H9 (cell line): Measurements from ENCODE around the gene INMT. TPM values are rescaled to one million over a fixed set of nuclear protein-coding genes. Genes with fewer than 3 reads are reported as not detected.

Experiments used
- DNase-seq: peaks from one replicate; pipeline ENCODE4 v3.0.0-alpha.2; 2017
- H2AFZ ChIP-seq: one replicate; pipeline ENCODE4 v1.6.1; 2013; ENCODE audit warnings: mild to moderate bottlenecking, low read length, control low read depth, moderate library complexity
- H2AK5ac ChIP-seq: 2 replicates; pipeline ENCODE4 v1.6.1; 2013; ENCODE audit warnings: low read length, control low read depth, mixed read lengths; ENCODE audit not compliant: insufficient read length
- H2BK120ac ChIP-seq: one replicate; pipeline ENCODE4 v1.6.1; 2013; ENCODE audit warnings: low read depth, mild to moderate bottlenecking, low read length, control low read depth, inconsistent platforms; ENCODE audit not compliant: poor library complexity, severe bottlenecking
- H2BK12ac ChIP-seq: 2 replicates; pipeline ENCODE4 v1.6.1; 2013; ENCODE audit warnings: low read length, control low read depth, mixed read lengths, low read depth; ENCODE audit not compliant: insufficient read length
- H2BK15ac ChIP-seq: 2 replicates; pipeline ENCODE4 v1.6.1; 2013; ENCODE audit warnings: low read depth, low read length, control low read depth
- H2BK20ac ChIP-seq: one replicate; pipeline ENCODE4 v1.6.1; 2013; ENCODE audit warnings: low read depth, mild to moderate bottlenecking, low read length, control low read depth, inconsistent platforms; ENCODE audit not compliant: poor library complexity, severe bottlenecking
- H2BK5ac ChIP-seq: 2 replicates; pipeline ENCODE4 v1.6.1; 2013; ENCODE audit warnings: low read length, control low read depth, mixed read lengths; ENCODE audit not compliant: insufficient read length
- H3K14ac ChIP-seq: 2 replicates; pipeline ENCODE4 v1.6.1; 2013; ENCODE audit warnings: low read length, control low read depth; ENCODE audit not compliant: insufficient read depth
- H3K18ac ChIP-seq: 2 replicates; pipeline ENCODE4 v1.6.1; 2013; ENCODE audit warnings: low read depth, mild to moderate bottlenecking, mixed read lengths, low read length, control low read depth; ENCODE audit not compliant: insufficient read length
- H3K23ac ChIP-seq: 2 replicates; pipeline ENCODE4 v1.6.1; 2013; ENCODE audit warnings: low read length, control low read depth, mixed read lengths, low read depth; ENCODE audit not compliant: insufficient read length
- H3K23me2 ChIP-seq: 2 replicates; pipeline ENCODE4 v1.6.1; 2013; ENCODE audit warnings: low read depth, mild to moderate bottlenecking, mixed read lengths, low read length, control low read depth; ENCODE audit not compliant: insufficient read length, poor library complexity, severe bottlenecking
- H3K27ac ChIP-seq: 2 replicates; pipeline ENCODE4 v1.5.1; 2013; ENCODE audit warnings: low read length, control low read depth, mixed read lengths, low read depth; ENCODE audit not compliant: insufficient read length
- H3K27me3 ChIP-seq: 2 replicates; pipeline ENCODE4 v1.6.1; 2013; ENCODE audit warnings: low read length, control low read depth, inconsistent platforms; ENCODE audit not compliant: insufficient read depth
- H3K4ac ChIP-seq: 2 replicates; pipeline ENCODE4 v1.6.1; 2013; ENCODE audit warnings: low read depth, mild to moderate bottlenecking, control low read depth, inconsistent platforms, low read length, moderate library complexity
- H3K4me1 ChIP-seq: 2 replicates; pipeline ENCODE4 v1.6.1; 2013; ENCODE audit warnings: low read length, control low read depth, inconsistent platforms; ENCODE audit not compliant: insufficient read depth
- H3K4me2 ChIP-seq: 2 replicates; pipeline ENCODE4 v1.6.1; 2013; ENCODE audit warnings: low read length, control low read depth, mixed read lengths; ENCODE audit not compliant: insufficient read length, insufficient read depth
- H3K56ac ChIP-seq: 2 replicates; pipeline ENCODE4 v1.6.1; 2013; ENCODE audit warnings: low read depth, mild to moderate bottlenecking, mixed read lengths, low read length, control low read depth; ENCODE audit not compliant: insufficient read length
- H3K79me1 ChIP-seq: 2 replicates; pipeline ENCODE4 v1.6.1; 2013; ENCODE audit warnings: low read depth, mild to moderate bottlenecking, moderate library complexity, low read length, control low read depth, inconsistent platforms; ENCODE audit not compliant: insufficient read depth, poor library complexity, severe bottlenecking
- H3K79me2 ChIP-seq: 2 replicates; pipeline ENCODE4 v1.6.1; 2013; ENCODE audit warnings: low read length, control low read depth, inconsistent platforms; ENCODE audit not compliant: insufficient read depth
- H3K9ac ChIP-seq: 2 replicates; pipeline ENCODE4 v1.6.1; 2013; ENCODE audit warnings: low read length, control low read depth, mixed read lengths; ENCODE audit not compliant: insufficient read length; ENCODE audit errors: extremely low read depth
- H3K9me3 ChIP-seq: one replicate; pipeline ENCODE4 v1.6.1; 2013; ENCODE audit warnings: low read depth, low read length, inconsistent platforms; ENCODE audit not compliant: control insufficient read depth
- H3T11ph ChIP-seq: one replicate; pipeline ENCODE4 v1.6.1; 2013; ENCODE audit warnings: mild to moderate bottlenecking, low read length, control low read depth, inconsistent platforms
- H4K20me1 ChIP-seq: one replicate; pipeline ENCODE4 v1.6.1; 2013; ENCODE audit not compliant: control insufficient read depth, insufficient read length, insufficient read depth
- H4K5ac ChIP-seq: 2 replicates; pipeline ENCODE4 v1.6.1; 2013; ENCODE audit warnings: low read depth, mild to moderate bottlenecking, mixed read lengths, low read length, control low read depth; ENCODE audit not compliant: insufficient read length
- H4K8ac ChIP-seq: replicated peaks from 2 replicates; pipeline ENCODE4 v1.6.1; 2013; ENCODE audit warnings: low read length, control low read depth, mixed read lengths, low read depth; ENCODE audit not compliant: insufficient read length
- H4K91ac ChIP-seq: 2 replicates; pipeline ENCODE4 v1.6.1; 2013; ENCODE audit warnings: low read depth, mild to moderate bottlenecking, moderate library complexity, mixed read lengths, low read length, control low read depth; ENCODE audit not compliant: insufficient read length
- H3K27ac Mint-ChIP-seq, 3 experiments: 2 replicates in 2 of 3; 3 replicates in 1 of 3; pipeline ENCODE4 v1.8.0; 2020 to 2021; ENCODE audit warnings: mixed read lengths in 3 of 3, mild to moderate bottlenecking in 1 of 3, moderate library complexity in 1 of 3
- H3K27me3 Mint-ChIP-seq: 2 replicates; pipeline ENCODE4 v1.8.0; 2021; ENCODE audit warnings: low read depth, mild to moderate bottlenecking, moderate library complexity, mixed read lengths
- H3K36me3 Mint-ChIP-seq, 3 experiments: 2 replicates in 2 of 3; 3 replicates in 1 of 3; pipeline ENCODE4 v1.8.0; 2020 to 2021; ENCODE audit warnings: low read depth in 3 of 3, mixed read lengths in 3 of 3; ENCODE audit not compliant: insufficient read depth in 1 of 3
- H3K4me1 Mint-ChIP-seq, 2 experiments: 2 replicates each; pipeline ENCODE4 v1.8.0; 2020; ENCODE audit warnings: mixed read lengths in 2 of 2
- H3K4me3 Mint-ChIP-seq, 2 experiments: 2 replicates in 1 of 2; 3 replicates in 1 of 2; pipeline ENCODE4 v1.8.0; 2020 to 2021; ENCODE audit warnings: mild to moderate bottlenecking in 2 of 2, mixed read lengths in 2 of 2, moderate library complexity in 1 of 2
- H3K9me3 Mint-ChIP-seq, 2 experiments: 2 replicates in 1 of 2; 3 replicates in 1 of 2; pipeline ENCODE4 v1.8.0; 2020; ENCODE audit warnings: mild to moderate bottlenecking in 2 of 2, mixed read lengths in 2 of 2, moderate library complexity in 1 of 2
- WGBS: extraction: QIAGEN DNeasy Blood & Tissue Kit; methylation state at CpG from one replicate; pipeline ENCODE4 v1.1.7; 2013; ENCODE audit warnings: missing lambda C conversion rate, low lambda C conversion rate, mixed read lengths; ENCODE audit not compliant: insufficient read length; ENCODE audit errors: extremely low coverage; 5-methylcytosine and 5-hydroxymethylcytosine counted together
- total RNA-seq: library from RNA; stranded (reverse); gene quantifications from 2 replicates; pipeline ENCODE4 v1.2.1, GENCODE V29; 2021
- TF ChIP-seq, protein P1 (sequence below): fragments of 200-600 bp; sonication (generic); conservative IDR thresholded peaks from 3 replicates; pipeline ENCODE4 v1.8.0; 2021; ENCODE audit warnings: antibody characterized with exemption, mild to moderate bottlenecking

INMT gene
- total RNA-seq, 1 experiment from 2014 or later = 0.70 TPM

DNA sequence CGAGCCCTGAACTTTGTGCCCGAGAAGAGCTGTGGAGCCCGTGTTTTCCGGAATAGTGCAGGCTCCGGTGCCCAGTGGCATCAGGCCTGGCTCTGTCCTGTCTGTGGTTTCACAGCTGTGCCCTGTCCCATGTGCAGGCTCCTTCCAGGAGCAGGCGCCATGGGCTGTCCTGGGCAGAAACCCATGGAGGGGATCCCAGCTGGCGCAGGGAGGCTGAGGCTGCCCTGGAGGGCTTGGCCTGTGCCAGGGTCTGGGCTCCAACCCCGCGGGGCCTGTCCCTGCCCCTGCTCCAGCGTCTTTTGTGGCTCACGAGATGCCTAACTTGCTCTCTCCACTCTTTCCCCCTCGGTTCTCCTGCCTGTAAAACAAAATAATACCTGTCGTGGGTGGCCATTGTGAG lies 46.3 kb upstream of the INMT start:
- H3K79me2 ChIP-seq = no peaks in the 10 kb centered on the region

More for the DNA sequence above, 46.3 kb upstream of the INMT start:
- Histone ChIP-seq H3K23me2 (no peaks in the 10 kb centered on the region), H2AFZ (no peak overlapping the region), H2AK5ac (no peak overlapping the region), H2BK120ac (no peak overlapping the region), H3K56ac (no peak overlapping the region), H2BK20ac (no peak overlapping the region), H3K4me1 (no peaks in the 10 kb centered on the region), H3K79me1 (no peaks in the 10 kb centered on the region), H3K27ac (no peak overlapping the region), H3K23ac (no peak overlapping the region), H3K18ac (no peak overlapping the region), H3K9me3 (no peaks in the 10 kb centered on the region), H3K4me2 (no peak overlapping the region), H4K8ac (no peak overlapping the region), H2BK15ac (no peak overlapping the region), H3K4ac (no peak overlapping the region), H4K91ac (no peak overlapping the region), H2BK5ac (no peak overlapping the region), H2BK12ac (no peak overlapping the region), H3K14ac (no peak overlapping the region; the same call in 1 of the 2 replicates), H4K5ac (no peak overlapping the region), H3K27me3 (no peaks in the 10 kb centered on the region), H4K20me1 (no peaks in the 10 kb centered on the region), H3T11ph (no peak overlapping the region), H3K9ac (no peak overlapping the region)
- DNase-seq = no peak
- no peaks in the 10 kb centered on the region; a peak in 1 of 5 replicates for H3K9me3 Mint-ChIP-seq
- H3K27ac Mint-ChIP-seq = no peak overlapping the region
- H3K36me3 Mint-ChIP-seq = no peaks in the 10 kb centered on the region
- peaks cover 11% of the 10 kb centered on the region for H3K27me3 Mint-ChIP-seq
- TF ChIP-seq, protein P1, sequence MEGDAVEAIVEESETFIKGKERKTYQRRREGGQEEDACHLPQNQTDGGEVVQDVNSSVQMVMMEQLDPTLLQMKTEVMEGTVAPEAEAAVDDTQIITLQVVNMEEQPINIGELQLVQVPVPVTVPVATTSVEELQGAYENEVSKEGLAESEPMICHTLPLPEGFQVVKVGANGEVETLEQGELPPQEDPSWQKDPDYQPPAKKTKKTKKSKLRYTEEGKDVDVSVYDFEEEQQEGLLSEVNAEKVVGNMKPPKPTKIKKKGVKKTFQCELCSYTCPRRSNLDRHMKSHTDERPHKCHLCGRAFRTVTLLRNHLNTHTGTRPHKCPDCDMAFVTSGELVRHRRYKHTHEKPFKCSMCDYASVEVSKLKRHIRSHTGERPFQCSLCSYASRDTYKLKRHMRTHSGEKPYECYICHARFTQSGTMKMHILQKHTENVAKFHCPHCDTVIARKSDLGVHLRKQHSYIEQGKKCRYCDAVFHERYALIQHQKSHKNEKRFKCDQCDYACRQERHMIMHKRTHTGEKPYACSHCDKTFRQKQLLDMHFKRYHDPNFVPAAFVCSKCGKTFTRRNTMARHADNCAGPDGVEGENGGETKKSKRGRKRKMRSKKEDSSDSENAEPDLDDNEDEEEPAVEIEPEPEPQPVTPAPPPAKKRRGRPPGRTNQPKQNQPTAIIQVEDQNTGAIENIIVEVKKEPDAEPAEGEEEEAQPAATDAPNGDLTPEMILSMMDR = no peak
- no peak overlapping the region for H3K4me3 Mint-ChIP-seq
- WGBS = no CpG with 5 or more reads among the region's 13 CpGs
- H3K4me1 Mint-ChIP-seq = peaks cover 28% of the 10 kb centered on the region in 2 experiments
